Epidermal melanocyte (primary cell): ENCODE results near the gene C1QL4.
A peak's percentile ranks its signal among the peaks of the same experiment; 100 is the strongest.

ENCODE experiments used
- DNase-seq: peaks from one replicate; pipeline ENCODE4 v3.0.0; 2011; ENCODE audit warnings: low spot score; ENCODE audit not compliant: insufficient read length

The C1QL4 gene

DNA sequence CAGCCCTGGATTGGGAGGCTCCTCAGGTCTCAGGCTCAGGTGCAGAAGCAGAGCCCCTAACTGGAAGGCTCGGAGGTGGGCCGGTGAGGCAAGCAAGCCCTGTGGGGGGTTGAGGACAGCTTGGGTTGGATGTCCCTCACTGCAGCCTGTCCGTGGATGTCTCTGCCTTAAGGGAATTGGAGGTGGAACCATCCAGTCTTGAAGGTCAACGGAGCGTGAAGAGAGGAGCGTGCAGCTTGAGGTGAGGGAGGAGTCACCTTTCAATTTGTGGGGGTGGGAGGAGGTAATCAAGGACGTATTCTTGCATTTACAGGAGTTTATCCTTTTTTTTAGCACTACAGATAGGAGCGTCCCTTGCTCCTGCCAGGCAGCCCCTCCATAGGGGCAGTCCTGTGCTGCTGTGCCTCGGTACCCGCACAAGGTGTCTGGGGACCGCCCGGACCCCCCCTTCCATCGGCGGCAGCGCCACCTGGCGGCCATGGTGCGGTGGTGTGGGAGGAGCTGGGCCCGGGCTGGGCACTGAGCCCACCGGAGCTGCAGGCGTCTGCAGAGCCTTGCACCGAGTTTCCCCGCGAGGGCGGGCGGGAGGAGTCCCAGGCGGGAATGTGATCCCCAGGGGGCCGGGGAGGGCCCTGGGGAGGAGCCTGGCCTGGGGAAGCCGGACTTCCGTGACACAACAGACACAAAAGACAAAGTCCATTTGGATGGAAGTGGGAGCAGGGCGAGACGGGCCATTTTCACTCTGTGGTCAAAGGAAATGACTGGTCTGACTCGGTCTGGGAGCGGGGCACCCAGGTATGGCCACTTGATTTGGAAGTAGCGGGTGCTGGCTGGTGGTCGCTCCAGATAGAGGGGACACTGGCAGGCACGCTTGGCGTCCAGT is 10.6 kb upstream of the C1QL4 start:
- DNase-seq = peak; percentile 89

DNA sequence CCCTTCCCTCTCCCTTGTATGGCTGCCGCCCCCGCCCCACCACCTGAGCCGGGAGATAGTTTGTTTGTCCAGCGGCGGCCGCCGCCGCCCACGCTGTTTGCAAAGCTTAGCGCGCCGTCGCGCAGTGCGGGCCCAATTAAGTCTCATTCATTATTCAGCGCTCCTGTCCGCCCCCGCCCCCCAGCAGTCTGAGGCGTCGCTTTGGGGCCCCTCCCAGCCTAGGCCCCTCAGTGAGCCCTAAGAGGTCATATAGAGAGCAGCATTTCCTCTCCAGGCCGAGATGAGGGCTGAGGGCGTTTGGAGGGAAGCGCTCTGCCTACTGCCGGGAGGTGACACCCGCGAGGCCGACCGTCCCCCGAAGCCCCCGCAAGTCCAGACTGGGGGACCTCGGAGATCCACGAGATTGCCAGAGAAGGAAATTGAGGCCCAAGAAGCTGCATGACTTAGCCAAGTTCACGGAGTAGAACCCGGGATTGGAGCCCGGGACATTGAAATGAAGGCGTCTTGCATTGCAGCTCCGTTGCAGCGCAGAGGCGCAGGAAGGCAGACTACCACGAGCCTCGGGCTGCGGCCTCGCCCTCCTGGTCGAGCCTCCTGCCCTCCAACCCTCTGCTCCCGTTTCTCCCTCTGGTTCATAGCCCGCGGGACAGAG is 9.8 kb upstream of the C1QL4 start, which contains the start of gene DNAJC22:
TSS of gene DNAJC22 (plus strand) at position 230 of the 652 bp plus-strand sequence. CDS start 1,985 bp downstream, outside the sequence.
- no peak for DNase-seq

- DNase-seq = no peak
These were observed 9.1 kb upstream of the C1QL4 start for GRCh38 chr12:49345825-49346658.

DNA sequence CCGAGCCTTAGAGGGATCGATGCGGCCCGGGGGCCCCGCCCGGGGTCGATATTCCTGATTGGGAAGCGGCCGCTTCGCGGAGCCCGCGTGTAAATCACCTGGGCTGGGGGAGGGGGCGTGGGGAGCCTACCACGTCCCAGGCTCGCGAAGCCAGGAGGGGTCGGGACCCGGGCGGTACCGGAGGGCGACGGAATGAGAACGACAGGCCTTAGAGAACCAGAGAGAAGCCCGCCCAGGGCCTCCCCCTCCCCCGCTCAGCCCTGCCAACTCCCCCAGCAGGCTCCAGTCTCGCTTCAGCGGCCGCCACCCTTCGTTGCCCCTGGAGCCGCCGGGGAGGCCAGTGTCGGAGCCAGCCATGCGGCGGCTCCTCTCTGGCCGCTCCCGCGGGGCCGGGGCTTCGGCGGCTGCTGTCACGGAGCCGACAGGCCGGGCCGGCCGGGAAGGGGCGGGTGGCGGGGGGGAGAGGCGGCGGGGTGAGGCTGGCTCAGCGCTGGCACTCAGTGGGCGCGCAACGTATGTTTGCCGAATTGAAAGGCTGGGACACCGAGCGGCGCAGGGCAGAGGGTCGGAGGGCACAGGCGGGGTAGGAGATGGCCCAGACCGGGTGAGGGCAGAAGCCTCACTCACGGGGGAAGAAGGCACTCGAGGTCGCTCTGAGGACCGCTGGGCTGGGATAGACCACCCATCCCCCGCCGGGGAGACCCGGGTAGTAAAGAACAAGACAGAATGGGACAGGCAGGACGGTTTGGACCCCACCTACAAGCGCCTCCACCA is 8.2 kb upstream of the C1QL4 start:
- DNase-seq = no peak

DNA sequence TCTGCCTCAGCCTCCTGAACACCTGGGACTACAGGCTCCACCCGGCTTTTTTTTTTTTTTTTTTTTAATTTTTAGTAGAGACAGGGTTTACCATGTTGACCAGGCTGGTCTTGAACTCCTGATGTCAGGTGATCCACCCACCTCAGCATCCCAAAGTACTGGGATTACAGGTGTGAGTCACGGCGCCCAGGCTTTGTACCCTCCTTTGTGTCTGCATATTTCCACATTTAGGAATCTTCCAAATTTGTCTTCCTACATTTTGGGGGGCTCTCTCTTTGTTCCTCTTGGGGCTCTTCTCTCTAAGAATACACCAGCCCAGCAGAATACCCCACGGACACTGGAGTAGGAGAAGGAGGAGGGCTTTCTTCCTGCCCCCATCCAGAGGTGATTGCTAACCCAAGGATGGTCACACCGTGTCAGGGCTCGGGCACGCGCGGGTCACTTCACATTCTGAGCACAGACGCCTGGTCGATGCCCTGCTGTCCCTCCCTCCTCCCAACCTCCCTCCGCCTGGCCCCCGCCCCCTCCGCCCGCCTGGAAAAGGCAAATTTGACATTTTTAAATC is 7.6 kb upstream of the C1QL4 start:
- DNase-seq = no peak

GRCh38 chr12:49342914-49343731 is 6.1 kb upstream of the C1QL4 start:
- DNase-seq = no peak

DNA sequence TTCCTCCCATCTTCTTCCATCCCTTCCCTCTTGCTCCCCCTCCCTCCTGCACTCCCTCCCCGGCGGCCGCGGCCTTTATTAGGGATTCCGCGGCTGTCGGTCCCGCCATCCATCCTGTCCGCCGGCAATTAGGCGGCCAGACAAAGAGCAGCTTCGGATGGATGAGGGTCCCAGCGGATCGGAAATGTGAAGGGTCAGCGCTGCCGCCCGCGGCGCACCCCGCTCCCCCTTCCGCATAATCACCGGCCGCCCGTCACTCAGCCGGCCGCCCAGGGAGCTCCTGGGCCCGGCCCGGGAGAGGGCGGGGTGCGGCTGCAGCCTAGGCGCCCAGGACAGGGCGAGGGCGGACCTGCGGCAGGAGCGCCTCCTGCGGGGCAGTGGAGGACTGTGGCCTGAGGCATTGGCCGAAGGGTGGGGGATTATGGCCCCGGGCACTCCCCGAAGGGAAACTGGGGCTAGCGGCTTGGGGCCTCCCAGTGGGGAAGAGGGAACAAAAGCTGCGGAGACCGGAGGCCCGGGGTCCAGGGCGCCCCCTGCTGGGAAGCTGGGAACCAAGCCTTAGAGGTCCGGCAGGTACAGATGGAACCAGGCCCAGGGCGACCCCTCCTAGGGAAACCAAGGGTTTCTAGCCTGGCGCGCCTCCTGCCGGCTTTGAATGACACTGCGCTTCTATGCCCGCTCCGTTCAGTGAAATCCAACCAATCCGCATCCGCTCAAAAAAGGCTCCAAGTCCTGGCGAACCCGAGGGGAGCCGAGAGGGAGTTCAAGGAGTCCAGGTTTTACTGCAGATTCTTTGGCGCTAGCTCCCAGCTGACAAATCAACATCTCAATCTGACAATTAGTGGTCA is 5.3 kb upstream of the C1QL4 start:
- peak; percentile 74 for DNase-seq

DNA sequence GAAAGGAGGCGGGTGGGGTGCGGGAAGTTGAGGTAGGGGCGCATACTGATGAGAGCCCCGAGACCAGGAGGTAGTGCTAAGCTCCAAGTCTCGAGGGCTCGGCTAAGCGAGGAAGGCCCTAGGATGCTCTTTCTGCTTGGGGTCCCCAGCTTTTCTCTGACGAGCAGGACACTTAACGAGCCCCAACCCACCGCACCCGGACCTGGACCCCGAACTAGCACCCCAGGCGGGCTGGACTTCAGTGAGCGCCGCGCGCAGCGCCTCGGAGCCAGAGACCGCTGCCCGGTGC is 4.7 kb upstream of the C1QL4 start:
- DNase-seq = no peak

DNA sequence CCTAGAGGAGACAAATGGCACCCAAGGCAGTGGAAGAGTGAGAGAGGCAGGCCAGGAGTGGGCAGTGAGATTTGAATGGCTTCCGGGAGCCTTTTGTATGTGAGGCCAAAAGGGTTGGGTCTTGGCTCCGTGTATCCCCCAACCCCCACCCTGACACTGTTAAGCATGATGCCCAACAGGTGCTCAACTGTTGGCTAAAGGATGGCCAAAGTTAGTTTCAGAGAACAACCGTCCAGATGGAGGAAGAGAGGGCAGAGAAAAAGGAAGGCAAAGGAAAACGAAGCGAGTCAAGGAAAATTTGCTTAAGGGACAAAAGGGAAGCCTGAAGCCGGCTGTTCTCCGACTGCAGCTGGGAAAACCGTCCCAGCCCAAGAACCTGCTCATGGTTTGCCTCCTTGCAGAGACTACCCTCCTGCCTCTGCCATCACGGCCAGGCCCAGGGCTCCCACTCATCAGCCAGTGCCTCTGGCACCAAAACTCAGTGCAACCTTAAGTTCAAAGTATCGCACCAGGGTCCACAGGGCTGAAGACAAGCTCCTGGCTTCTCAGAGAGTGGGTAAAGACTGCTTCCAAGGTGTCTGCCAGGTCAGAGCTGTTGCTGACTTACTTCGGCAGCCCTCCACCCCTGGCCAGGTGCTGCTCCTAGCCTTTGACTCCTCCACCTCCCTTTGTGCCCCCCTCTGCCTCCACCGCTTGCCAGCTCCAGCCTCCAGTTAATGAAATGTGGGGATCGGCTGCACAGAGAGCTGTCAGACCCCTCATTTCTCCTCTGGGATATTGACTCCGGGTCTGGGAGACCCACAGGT is 4.2 kb upstream of the C1QL4 start:
- no peak for DNase-seq

- no peak for DNase-seq
These were observed 3.3 kb upstream of the C1QL4 start for GRCh38 chr12:49340095-49340870.

GRCh38 chr12:49339464-49339861 is 2.5 kb upstream of the C1QL4 start:
- DNase-seq = no peak

DNA sequence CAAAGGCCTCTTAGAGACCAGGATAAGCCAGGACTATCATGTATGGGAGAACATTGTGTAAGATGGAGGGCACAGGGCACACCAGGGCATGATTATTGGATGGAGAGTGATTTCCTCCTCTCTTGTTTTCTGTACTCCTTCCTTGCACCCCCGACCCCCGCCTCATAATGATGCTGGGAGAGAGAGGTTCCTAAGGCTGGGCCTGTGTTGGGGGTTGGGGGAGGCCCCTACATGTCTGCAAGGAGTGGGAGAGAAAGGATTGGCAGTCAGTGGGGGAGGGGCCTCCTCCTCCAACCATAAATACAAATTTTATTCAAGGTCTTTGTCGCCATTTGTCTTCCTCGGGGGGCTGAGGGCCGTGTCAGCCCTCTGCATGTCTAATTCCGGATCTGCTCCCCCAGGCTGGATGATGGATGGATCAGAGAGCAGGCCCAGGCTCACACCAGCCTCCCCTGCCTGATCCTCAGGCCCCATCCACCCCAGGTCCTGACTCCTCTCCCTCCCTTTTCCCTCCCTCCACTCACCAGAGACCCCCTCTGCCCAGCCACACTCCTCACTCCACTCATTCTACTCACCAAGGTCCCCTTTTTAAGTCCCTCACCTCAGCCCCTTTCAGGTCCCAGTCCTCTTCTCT is 2.0 kb upstream of the C1QL4 start:
- DNase-seq = no peak

GRCh38 chr12:49335955-49336644 is 888 bp downstream of the C1QL4 start:
- DNase-seq = no peak

- no peak for DNase-seq
These were observed 1.7 kb downstream of the C1QL4 start for GRCh38 chr12:49335118-49335954.

- no peak for DNase-seq
These were observed 2.3 kb downstream of the C1QL4 start for GRCh38 chr12:49334681-49335080.

DNA sequence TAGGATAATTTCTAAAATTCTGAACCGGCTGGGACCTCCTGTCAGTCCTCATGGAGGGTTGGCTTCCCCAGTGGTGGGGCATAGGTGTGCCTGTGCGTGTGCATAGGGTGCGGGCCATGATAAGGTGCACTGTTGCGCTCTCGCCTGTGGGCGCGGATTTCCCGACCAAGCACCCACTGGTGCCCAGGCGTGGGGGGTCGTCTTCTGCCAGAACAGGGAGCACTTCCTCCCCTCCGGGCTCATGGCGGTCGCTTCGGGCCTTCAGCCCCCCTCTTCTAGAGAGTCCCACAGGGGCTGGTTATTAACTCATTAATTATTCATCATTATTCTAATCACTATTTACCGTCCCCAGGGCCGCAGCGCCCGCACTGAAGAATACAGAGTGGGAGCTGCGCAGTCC is 2.8 kb downstream of the C1QL4 start:
- DNase-seq = no peak
